ENCODE measurements around the gene C10orf143. TPM values are rescaled to one million over a fixed set of nuclear protein-coding genes. Genes with fewer than 3 reads are reported as not detected.

C10orf143 gene
- total and polyA plus RNA-seq, 3 experiments from 2014 or later = 5.7 to 24.6 (median 6.7) TPM

DNA sequence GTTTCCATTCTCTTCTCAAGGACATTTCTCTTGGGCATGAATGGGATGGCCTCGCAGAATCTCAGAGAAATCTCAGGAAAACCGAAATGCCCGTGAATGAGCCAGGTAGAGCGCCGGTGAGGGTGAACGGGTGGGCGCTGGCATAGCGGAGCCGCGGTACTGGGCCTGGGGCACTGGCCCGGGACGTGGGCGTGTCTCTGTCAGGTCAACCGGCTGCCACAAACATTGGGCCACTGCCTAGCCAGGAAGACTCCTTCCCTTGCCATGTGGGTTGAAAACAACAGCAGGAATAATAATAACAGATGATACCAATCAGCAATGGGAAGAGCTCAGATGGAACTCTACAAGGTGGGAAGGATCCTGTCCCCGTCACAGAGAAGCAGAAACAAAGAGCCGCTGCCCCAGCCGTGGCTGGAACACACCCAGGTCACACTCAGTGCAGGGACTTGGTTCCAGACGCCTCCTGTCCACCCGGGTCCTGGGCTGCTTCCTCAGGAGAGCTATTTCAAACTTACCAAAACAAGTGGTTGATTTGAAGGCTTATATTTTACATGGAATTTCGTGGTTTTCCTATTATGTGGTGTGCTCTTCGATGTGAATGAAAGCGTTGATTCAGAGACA lies 95.4 kb downstream of the C10orf143 start:
- H3K36me3 ChIP-seq (ENCODE audit: insufficient read depth, low read length) = no peaks in the 10 kb centered on the region
- no peaks in the 10 kb centered on the region for H3K27me3 ChIP-seq (ENCODE audit: insufficient read depth, low read length, poor library complexity, severe bottlenecking)
- no peak overlapping the region for H3K27ac ChIP-seq (ENCODE audit: low read depth, low read length)
- H3K9me3 Mint-ChIP-seq = no peaks in the 10 kb centered on the region
- POLR2A ChIA-PET = no interaction called here
- no peak overlapping the region for H3K27ac Mint-ChIP-seq
- peaks cover 0 to 1% (median 0%) of the 10 kb centered on the region in 3 donors for H3K4me1 Mint-ChIP-seq
- no peak overlapping the region for H3K4me3 ChIP-seq (ENCODE audit: low read length)
- DNase-seq = no peak
- no peaks in the 10 kb centered on the region for H3K9me3 ChIP-seq (ENCODE audit: low read length)
- H3K4me3 Mint-ChIP-seq = no peak overlapping the region
- H3K4me1 ChIP-seq (ENCODE audit: insufficient read depth, low read length) = no peaks in the 10 kb centered on the region
- CTCF ChIA-PET = no interaction called here
- H3K36me3 Mint-ChIP-seq = no peaks in the 10 kb centered on the region
- peaks cover 6 to 8% of the 10 kb centered on the region in 2 donors for H3K27me3 Mint-ChIP-seq

DNA sequence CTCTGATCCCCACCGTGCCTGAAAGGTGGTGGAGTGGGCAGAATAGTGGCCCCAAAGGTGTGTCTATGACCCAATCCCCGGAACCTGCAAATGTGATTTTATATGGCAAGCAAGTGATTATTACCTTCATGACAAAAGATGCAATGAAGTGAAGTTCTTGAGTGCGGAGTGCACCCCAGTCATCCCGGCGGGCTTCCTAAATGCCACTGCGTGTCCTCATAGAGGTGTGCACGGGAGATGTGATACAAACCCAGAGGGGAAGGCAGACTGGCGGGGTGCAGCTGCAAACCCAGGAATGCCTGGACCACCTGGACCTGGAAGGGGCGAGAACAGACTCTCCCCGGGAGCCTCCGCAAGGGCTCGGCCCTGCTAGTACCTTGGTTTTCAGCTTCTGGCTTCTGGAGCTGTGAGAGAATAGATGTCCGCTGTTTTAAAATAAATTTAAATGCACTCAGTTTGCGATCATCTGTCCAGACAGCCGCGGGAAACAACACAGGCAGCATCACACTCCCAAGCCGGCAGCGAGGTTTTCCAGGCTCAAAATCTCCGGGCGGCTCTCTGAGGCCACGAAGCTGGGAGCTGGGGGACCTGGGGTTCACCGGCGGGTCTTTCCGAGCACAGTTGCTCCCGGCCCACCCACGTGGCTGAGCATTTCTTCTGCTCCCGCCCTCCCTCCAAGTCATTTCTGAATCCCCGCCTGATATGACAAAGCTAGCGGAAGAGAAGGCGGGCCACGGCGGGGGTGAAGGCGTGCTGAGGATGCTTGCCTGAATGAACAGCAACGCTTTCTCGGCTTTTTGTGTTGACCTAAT lies 96.2 kb downstream of the C10orf143 start:
- no peaks in the 10 kb centered on the region for H3K27me3 ChIP-seq (ENCODE audit: insufficient read depth, low read length, poor library complexity, severe bottlenecking)
- H3K9me3 Mint-ChIP-seq = no peaks in the 10 kb centered on the region
- H3K4me3 Mint-ChIP-seq = no peak overlapping the region
- CTCF ChIA-PET = no interaction called here
- H3K9me3 ChIP-seq (ENCODE audit: low read length) = no peaks in the 10 kb centered on the region
- H3K27ac ChIP-seq (ENCODE audit: low read depth, low read length) = no peak overlapping the region
- H3K4me1 Mint-ChIP-seq = peaks cover 0 to 1% (median 0%) of the 10 kb centered on the region in 3 donors
- H3K4me1 ChIP-seq (ENCODE audit: insufficient read depth, low read length) = no peaks in the 10 kb centered on the region
- POLR2A ChIA-PET = no interaction called here
- no peaks in the 10 kb centered on the region for H3K36me3 ChIP-seq (ENCODE audit: insufficient read depth, low read length)
- no peaks in the 10 kb centered on the region for H3K36me3 Mint-ChIP-seq
- H3K27me3 Mint-ChIP-seq = peaks cover 6 to 8% of the 10 kb centered on the region in 2 donors
- no peak for DNase-seq
- H3K27ac Mint-ChIP-seq = no peak overlapping the region
- no peak overlapping the region for H3K4me3 ChIP-seq (ENCODE audit: low read length)

Other genes with a start within 250 kb of the C10orf143 start
- not detected for gene EBF3, start 146.6 kb downstream of the C10orf143 start, total RNA-seq
- not detected for gene EBF3, start 146.6 kb downstream of the C10orf143 start, polyA plus RNA-seq
- gene GLRX3, start 25.6 kb upstream of the C10orf143 start, total RNA-seq = 100 to 1,000 TPM; 155 to 169 TPM
- gene GLRX3, start 25.6 kb upstream of the C10orf143 start, polyA plus RNA-seq = 78.6 TPM

Measured in CD8-positive, alpha-beta memory T cell (primary cell).